ENCODE results near the gene ASCC2. TPM values are rescaled to one million over a fixed set of nuclear protein-coding genes. Genes with fewer than 3 reads are reported as not detected.
A peak's percentile ranks its signal among the peaks of the same experiment; 100 is the strongest.

ASCC2 gene
- polyA plus RNA-seq, 4 donors, result 38.3 to 80.1 (median 57.9) TPM

GRCh38 chr22:29879753-29880152, 41.7 kb upstream of the ASCC2 start:
- peaks cover 0 to 3% of the 10 kb centered on the region in 2 donors for H3K9me3 ChIP-seq (ENCODE audit: control insufficient read depth in 2 of 2, insufficient read depth in 1 of 2, low read depth in 1 of 2, low read length in 1 of 2)
- H3K27ac ChIP-seq (ENCODE audit: low read depth in 1 of 3, low read length in 2 of 3), result no peak overlapping the region
- H3K27me3 ChIP-seq (ENCODE audit: control insufficient read depth in 3 of 3, insufficient read depth in 3 of 3, low read length in 3 of 3), result no peaks in the 10 kb centered on the region
- no peak overlapping the region for H3K4me3 ChIP-seq (ENCODE audit: low read depth in 1 of 3, low read length in 3 of 3)
- FAIRE-seq, result no peak
- peaks cover 0 to 3% (median 0%) of the 10 kb centered on the region in 3 donors for H3K36me3 ChIP-seq (ENCODE audit: control insufficient read depth in 3 of 3, insufficient read depth in 2 of 3, low read depth in 1 of 3, low read length in 3 of 3)
- no peak for DNase-seq
- 90 to 96% (median 93%) methylated on average over 5 of the region's 5 CpGs for whole genome bisulfite sequencing, 3 donors
- peaks cover 0 to 2% (median 2%) of the 10 kb centered on the region in 3 donors for H3K4me1 ChIP-seq (ENCODE audit: control insufficient read depth in 3 of 3, insufficient read depth in 2 of 3, low read depth in 1 of 3, low read length in 2 of 3)

- DNase-seq (no peak), FAIRE-seq (no peak)
- Histone ChIP-seq H3K4me3 (ENCODE audit: low read depth in 1 of 3, low read length in 3 of 3) (no peak overlapping the region), H3K9me3 (ENCODE audit: control insufficient read depth in 2 of 2, insufficient read depth in 1 of 2, low read depth in 1 of 2, low read length in 1 of 2) (peaks cover 0 to 3% of the 10 kb centered on the region in 2 donors), H3K27me3 (ENCODE audit: control insufficient read depth in 3 of 3, insufficient read depth in 3 of 3, low read length in 3 of 3) (no peaks in the 10 kb centered on the region), H3K36me3 (ENCODE audit: control insufficient read depth in 3 of 3, insufficient read depth in 2 of 3, low read depth in 1 of 3, low read length in 3 of 3) (no peaks in the 10 kb centered on the region), H3K4me1 (ENCODE audit: control insufficient read depth in 3 of 3, insufficient read depth in 2 of 3, low read depth in 1 of 3, low read length in 2 of 3) (peaks cover 0 to under 1% (median 0%) of the 10 kb centered on the region in 3 donors), H3K27ac (ENCODE audit: low read depth in 1 of 3, low read length in 2 of 3) (no peak overlapping the region)
- WGBS, 3 donors, result 68 to 75% (median 70%) methylated on average over 2 of the region's 2 CpGs
These were observed 39.5 kb upstream of the ASCC2 start for GRCh38 chr22:29877620-29878019.

- Histone ChIP-seq H3K27ac (ENCODE audit: low read depth in 1 of 3, low read length in 2 of 3) (no peak overlapping the region), H3K4me3 (ENCODE audit: low read depth in 1 of 3, low read length in 3 of 3) (no peak overlapping the region), H3K9me3 (ENCODE audit: control insufficient read depth in 2 of 2, insufficient read depth in 1 of 2, low read depth in 1 of 2, low read length in 1 of 2) (no peaks in the 10 kb centered on the region), H3K4me1 (ENCODE audit: control insufficient read depth in 3 of 3, insufficient read depth in 2 of 3, low read depth in 1 of 3, low read length in 2 of 3) (peaks cover 0 to 7% (median 0%) of the 10 kb centered on the region in 3 donors), H3K27me3 (ENCODE audit: control insufficient read depth in 3 of 3, insufficient read depth in 3 of 3, low read length in 3 of 3) (no peaks in the 10 kb centered on the region), H3K36me3 (ENCODE audit: control insufficient read depth in 3 of 3, insufficient read depth in 2 of 3, low read depth in 1 of 3, low read length in 3 of 3) (no peaks in the 10 kb centered on the region)
- 72 to 83% (median 81%) methylated on average over 2 of the region's 2 CpGs for WGBS, 3 donors
- FAIRE-seq (no peak), DNase-seq (no peak)
These were observed 35.9 kb upstream of the ASCC2 start for GRCh38 chr22:29873943-29874342.

- DNase-seq (no peak), FAIRE-seq (no peak)
- H3K36me3 ChIP-seq (ENCODE audit: control insufficient read depth in 3 of 3, insufficient read depth in 2 of 3, low read depth in 1 of 3, low read length in 3 of 3), result no peaks in the 10 kb centered on the region
- WGBS, 3 donors, result 77 to 87% (median 83%) methylated on average over 5 of the region's 5 CpGs
- no peaks in the 10 kb centered on the region for H3K27me3 ChIP-seq (ENCODE audit: control insufficient read depth in 3 of 3, insufficient read depth in 3 of 3, low read length in 3 of 3)
- no peaks in the 10 kb centered on the region for H3K9me3 ChIP-seq (ENCODE audit: control insufficient read depth in 2 of 2, insufficient read depth in 1 of 2, low read depth in 1 of 2, low read length in 1 of 2)
- no peak overlapping the region for H3K4me3 ChIP-seq (ENCODE audit: low read depth in 1 of 3, low read length in 3 of 3)
- peaks cover 0 to 7% (median 0%) of the 10 kb centered on the region in 3 donors for H3K4me1 ChIP-seq (ENCODE audit: control insufficient read depth in 3 of 3, insufficient read depth in 2 of 3, low read depth in 1 of 3, low read length in 2 of 3)
- H3K27ac ChIP-seq (ENCODE audit: low read depth in 1 of 3, low read length in 2 of 3), result no peak overlapping the region
These were observed 34.9 kb upstream of the ASCC2 start for GRCh38 chr22:29872989-29873388.

DNA sequence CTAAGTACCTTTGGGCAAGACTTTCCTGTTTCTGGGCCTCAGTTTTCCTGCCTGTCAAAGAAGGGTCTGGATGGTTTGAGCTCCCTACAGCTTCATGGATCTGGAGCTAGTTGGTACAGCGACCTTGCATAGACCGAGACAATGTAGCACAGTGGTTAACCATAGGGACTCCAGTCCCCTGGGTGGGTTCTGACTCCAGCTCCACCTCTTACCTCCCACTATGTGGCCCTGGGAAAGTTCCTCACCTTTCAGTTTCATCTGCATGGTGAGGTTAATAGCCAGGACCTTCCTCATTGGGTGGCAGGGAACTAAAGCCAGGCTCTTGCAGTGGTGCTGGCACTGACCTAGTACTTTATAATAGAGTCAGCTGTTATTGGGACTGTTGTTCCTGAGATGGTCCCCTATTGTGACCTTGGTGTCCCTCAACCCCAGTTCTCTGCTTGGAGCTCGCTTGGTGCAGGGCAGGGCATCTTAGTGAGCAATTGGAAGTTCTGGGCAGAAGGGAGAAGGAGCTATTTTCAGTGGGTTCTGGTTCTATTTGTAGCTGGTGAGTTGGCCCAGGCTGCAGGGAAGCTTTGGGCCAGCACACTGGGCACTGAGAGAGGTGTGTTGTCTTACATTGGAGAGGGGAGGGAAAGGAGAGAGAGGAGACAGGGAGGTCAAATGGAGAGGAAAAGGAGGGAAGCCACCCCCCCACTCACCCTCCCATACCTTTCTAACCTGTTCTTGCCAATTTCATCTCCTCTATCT, 34.2 kb upstream of the ASCC2 start:
- 87 to 95% (median 93%) methylated on average over 3 of the region's 3 CpGs for WGBS, 3 donors
- no peaks in the 10 kb centered on the region for H3K9me3 ChIP-seq (ENCODE audit: control insufficient read depth in 2 of 2, insufficient read depth in 1 of 2, low read depth in 1 of 2, low read length in 1 of 2)
- H3K27ac ChIP-seq (ENCODE audit: low read depth in 1 of 3, low read length in 2 of 3), result no peak overlapping the region
- no peak for FAIRE-seq
- peaks cover 0 to 7% (median 0%) of the 10 kb centered on the region in 3 donors for H3K4me1 ChIP-seq (ENCODE audit: control insufficient read depth in 3 of 3, insufficient read depth in 2 of 3, low read depth in 1 of 3, low read length in 2 of 3)
- H3K4me3 ChIP-seq (ENCODE audit: low read depth in 1 of 3, low read length in 3 of 3), result no peak overlapping the region
- DNase-seq, result peak in 1 of 2 donors; percentile 12
- H3K27me3 ChIP-seq (ENCODE audit: control insufficient read depth in 3 of 3, insufficient read depth in 3 of 3, low read length in 3 of 3), result no peaks in the 10 kb centered on the region
- H3K36me3 ChIP-seq (ENCODE audit: control insufficient read depth in 3 of 3, insufficient read depth in 2 of 3, low read depth in 1 of 3, low read length in 3 of 3), result no peaks in the 10 kb centered on the region

GRCh38 chr22:29871684-29872083, 33.6 kb upstream of the ASCC2 start:
- H3K27me3 ChIP-seq (ENCODE audit: control insufficient read depth in 3 of 3, insufficient read depth in 3 of 3, low read length in 3 of 3), result no peaks in the 10 kb centered on the region
- H3K4me3 ChIP-seq (ENCODE audit: low read depth in 1 of 3, low read length in 3 of 3), result no peak overlapping the region
- FAIRE-seq (no peak), DNase-seq (peak in 1 of 2 donors; percentile 36)
- WGBS, 3 donors, result 24 to 50% (median 39%) methylated on average over 5 of the region's 5 CpGs
- H3K4me1 ChIP-seq (ENCODE audit: control insufficient read depth in 3 of 3, insufficient read depth in 2 of 3, low read depth in 1 of 3, low read length in 2 of 3), result peaks cover 0 to 7% (median 0%) of the 10 kb centered on the region in 3 donors
- no peak overlapping the region for H3K27ac ChIP-seq (ENCODE audit: low read depth in 1 of 3, low read length in 2 of 3)
- H3K36me3 ChIP-seq (ENCODE audit: control insufficient read depth in 3 of 3, insufficient read depth in 2 of 3, low read depth in 1 of 3, low read length in 3 of 3), result no peaks in the 10 kb centered on the region
- no peaks in the 10 kb centered on the region for H3K9me3 ChIP-seq (ENCODE audit: control insufficient read depth in 2 of 2, insufficient read depth in 1 of 2, low read depth in 1 of 2, low read length in 1 of 2)

GRCh38 chr22:29870574-29870973, 32.5 kb upstream of the ASCC2 start:
- H3K36me3 ChIP-seq (ENCODE audit: control insufficient read depth in 3 of 3, insufficient read depth in 2 of 3, low read depth in 1 of 3, low read length in 3 of 3), result no peaks in the 10 kb centered on the region
- no peak overlapping the region for H3K4me3 ChIP-seq (ENCODE audit: low read depth in 1 of 3, low read length in 3 of 3)
- H3K9me3 ChIP-seq (ENCODE audit: control insufficient read depth in 2 of 2, insufficient read depth in 1 of 2, low read depth in 1 of 2, low read length in 1 of 2), result no peaks in the 10 kb centered on the region
- no peaks in the 10 kb centered on the region for H3K27me3 ChIP-seq (ENCODE audit: control insufficient read depth in 3 of 3, insufficient read depth in 3 of 3, low read length in 3 of 3)
- no peak for DNase-seq
- peaks cover 0 to 7% (median 0%) of the 10 kb centered on the region in 3 donors for H3K4me1 ChIP-seq (ENCODE audit: control insufficient read depth in 3 of 3, insufficient read depth in 2 of 3, low read depth in 1 of 3, low read length in 2 of 3)
- 50 to 61% (median 54%) methylated on average over 3 of the region's 3 CpGs for WGBS, 3 donors
- no peak overlapping the region for H3K27ac ChIP-seq (ENCODE audit: low read depth in 1 of 3, low read length in 2 of 3)
- FAIRE-seq, result no peak

- no peak for DNase-seq
- Histone ChIP-seq H3K4me3 (ENCODE audit: low read depth in 1 of 3, low read length in 3 of 3) (no peak overlapping the region), H3K27ac (ENCODE audit: low read depth in 1 of 3, low read length in 2 of 3) (no peak overlapping the region), H3K4me1 (ENCODE audit: control insufficient read depth in 3 of 3, insufficient read depth in 2 of 3, low read depth in 1 of 3, low read length in 2 of 3) (peaks cover 0 to 7% (median 0%) of the 10 kb centered on the region in 3 donors), H3K27me3 (ENCODE audit: control insufficient read depth in 3 of 3, insufficient read depth in 3 of 3, low read length in 3 of 3) (no peaks in the 10 kb centered on the region), H3K9me3 (ENCODE audit: control insufficient read depth in 2 of 2, insufficient read depth in 1 of 2, low read depth in 1 of 2, low read length in 1 of 2) (no peaks in the 10 kb centered on the region), H3K36me3 (ENCODE audit: control insufficient read depth in 3 of 3, insufficient read depth in 2 of 3, low read depth in 1 of 3, low read length in 3 of 3) (no peaks in the 10 kb centered on the region)
- 87 to 95% (median 90%) methylated on average over 3 of the region's 3 CpGs for WGBS, 3 donors
- FAIRE-seq, result no peak
These were observed 29.8 kb upstream of the ASCC2 start for GRCh38 chr22:29867851-29868250.

- Histone ChIP-seq H3K27ac (ENCODE audit: low read depth in 1 of 3, low read length in 2 of 3) (no peak overlapping the region), H3K4me1 (ENCODE audit: control insufficient read depth in 3 of 3, insufficient read depth in 2 of 3, low read depth in 1 of 3, low read length in 2 of 3) (peaks cover 0 to 7% (median 0%) of the 10 kb centered on the region in 3 donors), H3K9me3 (ENCODE audit: control insufficient read depth in 2 of 2, insufficient read depth in 1 of 2, low read depth in 1 of 2, low read length in 1 of 2) (no peaks in the 10 kb centered on the region), H3K4me3 (ENCODE audit: low read depth in 1 of 3, low read length in 3 of 3) (no peak overlapping the region), H3K36me3 (ENCODE audit: control insufficient read depth in 3 of 3, insufficient read depth in 2 of 3, low read depth in 1 of 3, low read length in 3 of 3) (no peaks in the 10 kb centered on the region), H3K27me3 (ENCODE audit: control insufficient read depth in 3 of 3, insufficient read depth in 3 of 3, low read length in 3 of 3) (no peaks in the 10 kb centered on the region)
- no peak for DNase-seq
- FAIRE-seq, result no peak
These were observed 29.2 kb upstream of the ASCC2 start for GRCh38 chr22:29867260-29867659.
